G401.6 (cell line): ENCODE measurements around the gene NKX1-2.

Experiments
- FAIRE-seq: peaks from 2 replicates; lab custom pipeline; 2012; peaks lifted over from hg19 to GRCh38; lab: Jason Lieb, UNC

NKX1-2 gene

DNA sequence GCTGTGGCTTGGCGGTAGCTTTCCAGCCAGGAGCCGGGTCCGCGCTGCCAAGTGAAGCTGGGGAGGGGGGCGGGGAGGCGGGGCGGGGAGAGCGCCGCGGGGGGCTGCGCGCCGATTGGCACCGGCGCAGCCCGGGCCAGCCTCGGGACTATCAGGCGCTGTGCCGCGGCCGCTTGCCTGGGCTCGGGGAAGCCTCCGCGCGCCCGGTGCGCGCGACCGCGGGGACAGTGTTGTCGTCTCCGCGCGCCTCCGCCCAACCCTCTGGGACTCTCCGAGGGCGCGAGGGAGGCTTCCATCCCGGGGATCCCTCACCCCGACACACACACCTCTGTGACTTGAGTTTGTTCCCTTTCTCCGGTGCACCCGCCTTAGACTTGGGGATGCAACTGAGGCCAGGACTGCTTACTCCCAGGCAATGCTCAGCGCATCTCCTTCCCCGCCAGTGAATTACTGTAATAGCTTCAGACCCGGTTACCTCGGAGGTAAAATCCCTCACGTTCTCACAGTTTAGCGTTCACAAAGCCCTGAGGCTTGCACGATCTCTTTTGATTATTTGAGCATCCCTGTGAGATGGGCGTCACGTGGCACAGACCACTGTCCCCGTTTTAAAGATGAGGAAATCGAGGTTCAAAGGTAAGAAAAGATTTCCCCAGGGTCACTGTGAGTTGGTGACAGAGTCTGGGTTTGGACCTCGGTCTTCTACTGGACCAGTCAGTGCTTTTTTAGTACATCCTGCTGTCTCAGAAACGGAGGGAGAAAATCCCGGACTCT is at the start of gene NKX1-2:
Gene NKX1-2, minus strand, starts transcription at position 24 of the 771 bp plus-strand sequence. CDS start 92 bp downstream, outside the sequence.
- no peak for FAIRE-seq

GRCh38 chr10:124498056-124498455 is 48.2 kb upstream of the NKX1-2 start:
- FAIRE-seq = no peak

DNA sequence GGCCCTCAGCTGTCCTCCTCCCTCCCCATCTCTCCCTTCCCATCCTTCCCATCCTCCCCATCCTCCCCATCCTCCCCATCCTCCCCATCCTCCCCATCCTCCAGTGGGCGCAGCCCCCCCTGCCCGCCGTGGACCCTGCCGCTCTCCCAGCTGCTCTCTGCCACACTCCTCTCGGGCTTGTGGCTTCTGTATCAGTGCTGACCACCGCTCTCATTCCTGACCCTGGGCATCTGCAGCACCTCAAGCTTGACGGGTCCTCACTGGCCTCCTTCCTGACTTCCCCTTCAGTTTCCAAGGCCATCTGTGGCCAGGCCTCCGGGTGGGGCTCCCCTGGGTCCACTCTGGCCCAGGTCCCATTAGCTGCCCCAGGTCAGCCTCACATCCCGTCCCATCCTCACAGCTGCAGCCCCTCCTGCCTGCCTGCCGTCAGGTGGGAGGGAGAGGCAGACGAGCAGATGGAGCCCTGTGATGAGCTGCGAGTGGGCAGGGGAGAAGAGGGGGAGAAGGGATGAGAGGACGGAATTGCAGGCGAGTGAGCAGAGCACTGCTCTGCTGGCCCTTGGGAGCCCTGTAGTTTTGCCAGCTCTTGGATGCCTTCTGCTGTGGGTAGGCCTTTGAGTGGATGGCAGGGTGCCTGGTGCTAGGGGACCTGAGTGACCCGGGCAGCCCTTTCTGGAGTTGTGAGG is 47.5 kb upstream of the NKX1-2 start:
- FAIRE-seq = no peak

DNA sequence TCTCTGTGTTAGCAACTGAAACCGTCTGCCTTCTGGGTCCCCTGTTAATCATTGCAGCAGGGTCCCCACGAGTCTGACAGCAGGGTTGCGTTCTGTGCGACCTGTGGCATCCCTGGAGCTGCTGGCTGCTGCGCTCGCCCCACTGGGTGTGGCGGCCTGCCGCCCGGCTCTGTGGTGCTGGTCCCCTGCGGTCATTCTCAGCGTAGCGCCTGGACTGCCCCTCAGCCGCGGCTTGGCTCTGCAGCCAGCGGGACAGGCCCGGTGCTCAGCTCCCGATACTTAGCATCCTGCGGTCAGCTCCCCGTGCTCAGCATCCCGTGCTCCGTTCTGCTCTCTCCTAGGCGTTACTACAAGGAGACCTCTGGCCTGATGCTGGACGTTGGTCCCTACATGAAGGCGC is 46.8 kb upstream of the NKX1-2 start:
- no peak for FAIRE-seq

- no peak for FAIRE-seq
Observed at GRCh38 chr10:124496150-124496549, 46.3 kb upstream of the NKX1-2 start.

- FAIRE-seq = no peak
Observed at GRCh38 chr10:124495725-124496124, 45.9 kb upstream of the NKX1-2 start.

GRCh38 chr10:124495162-124495561 is 45.3 kb upstream of the NKX1-2 start:
- no peak for FAIRE-seq

DNA sequence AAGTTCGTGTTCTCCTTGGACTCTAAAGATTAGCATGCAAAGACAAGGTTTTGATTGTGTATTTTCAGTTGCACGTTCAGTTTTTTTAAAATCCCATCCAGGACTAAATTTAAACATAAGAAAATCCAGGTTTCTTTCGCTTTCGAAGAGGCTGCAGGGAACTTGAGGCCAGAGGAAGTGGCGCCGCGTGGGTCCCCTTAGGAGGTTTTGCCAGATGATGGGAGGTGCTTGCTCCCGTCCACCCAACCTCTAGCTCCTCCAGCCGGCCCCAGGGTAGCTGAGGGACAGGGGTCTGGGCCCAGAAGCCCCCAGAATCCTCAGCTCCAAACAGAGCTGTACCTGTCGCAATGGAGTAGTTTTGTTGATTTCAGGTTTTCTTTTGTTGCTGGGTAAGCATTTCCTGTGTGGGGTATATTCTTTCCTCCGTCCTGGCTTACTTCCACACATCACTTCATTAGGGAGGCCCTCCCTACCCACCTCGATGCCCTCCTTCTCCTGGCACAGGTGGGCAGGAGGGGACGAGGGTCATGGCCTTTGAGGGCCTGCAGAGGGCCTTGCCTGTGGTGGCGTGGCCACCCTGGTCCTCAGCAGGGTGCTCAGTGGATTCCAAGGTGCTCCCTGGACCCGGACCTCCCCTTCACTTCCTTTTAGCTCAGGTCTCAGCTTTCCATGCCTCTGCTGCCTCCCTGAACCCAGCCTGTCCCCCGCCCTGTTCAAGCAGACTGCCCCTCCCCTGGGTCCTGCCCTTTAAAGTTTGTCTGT is 44.4 kb upstream of the NKX1-2 start:
- no peak for FAIRE-seq

DNA sequence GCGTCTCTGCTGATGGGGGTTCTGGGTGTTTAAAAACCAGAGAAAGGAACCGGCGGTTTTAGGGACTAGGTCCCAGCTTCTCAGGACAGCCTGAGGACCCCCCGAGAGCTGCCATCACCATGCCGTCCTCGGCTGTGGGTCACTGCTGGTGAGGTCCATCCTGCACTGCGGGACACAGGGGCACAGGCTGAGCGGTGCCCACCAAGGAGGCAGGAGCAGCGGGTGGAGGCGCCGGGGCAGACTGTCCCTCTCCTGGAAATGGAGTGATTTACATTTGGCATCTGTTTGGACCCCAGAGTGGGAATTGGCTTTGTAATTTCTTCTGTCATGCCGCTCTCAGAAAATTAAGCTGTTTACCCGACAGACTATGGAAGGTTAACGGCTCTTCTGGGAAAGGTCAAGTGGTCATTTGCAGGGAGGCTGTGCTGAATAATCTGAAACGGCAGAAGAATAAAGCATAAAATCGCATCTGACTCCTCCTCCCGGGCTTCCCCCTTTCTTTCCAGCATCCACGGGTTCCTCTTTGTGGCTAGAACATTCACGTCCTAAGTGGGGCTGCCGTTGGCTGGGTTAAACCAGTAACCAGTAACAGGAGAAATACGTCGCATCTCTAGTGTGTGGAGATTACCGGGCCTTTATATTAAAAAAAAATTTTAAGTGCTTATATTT is 43.5 kb upstream of the NKX1-2 start:
- no peak for FAIRE-seq

- FAIRE-seq = no peak
Observed at GRCh38 chr10:124492266-124492665, 42.4 kb upstream of the NKX1-2 start.

GRCh38 chr10:124491105-124491504 is 41.3 kb upstream of the NKX1-2 start:
- FAIRE-seq = no peak

DNA sequence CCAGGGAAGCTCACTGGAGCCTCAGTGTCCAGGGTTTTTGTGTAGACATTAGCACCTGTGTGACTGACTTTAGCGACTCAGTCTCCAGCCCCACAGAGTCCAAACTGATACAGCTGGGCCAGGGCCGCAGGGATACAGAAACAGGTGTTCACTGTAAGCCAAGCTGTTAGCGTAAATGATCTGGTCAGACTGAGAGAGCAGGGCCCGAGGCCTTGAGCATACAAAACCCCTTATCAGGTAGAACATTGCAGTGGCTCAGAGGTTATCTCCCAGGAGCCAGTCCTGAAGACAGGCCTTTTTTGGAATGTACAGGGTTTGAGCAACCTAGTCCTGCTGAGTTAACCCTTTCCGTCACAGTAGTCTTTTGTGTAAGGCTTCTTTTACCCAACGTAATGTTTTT is 36.8 kb upstream of the NKX1-2 start:
- FAIRE-seq = no peak

- no peak for FAIRE-seq
Observed at GRCh38 chr10:124484661-124485060, 34.8 kb upstream of the NKX1-2 start.

DNA sequence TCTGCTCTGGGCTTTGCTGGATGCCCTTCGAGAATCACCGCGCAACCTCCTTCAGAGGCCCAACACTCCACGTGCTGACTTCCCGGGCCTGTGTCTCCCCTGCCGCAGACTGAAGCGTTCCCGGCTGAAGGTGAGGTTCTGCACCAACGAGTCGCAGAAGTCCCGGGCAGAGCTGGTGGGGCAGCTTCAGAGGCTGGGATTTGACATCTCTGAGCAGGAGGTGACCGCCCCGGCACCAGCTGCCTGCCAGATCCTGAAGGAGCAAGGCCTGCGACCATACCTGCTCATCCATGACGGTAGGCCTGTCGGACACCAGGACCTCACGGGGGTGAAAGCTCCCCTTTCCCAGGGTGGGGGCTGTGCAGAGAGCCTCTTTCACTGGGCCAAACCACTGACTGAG is 34.2 kb upstream of the NKX1-2 start:
- FAIRE-seq = no peak

GRCh38 chr10:124482876-124483275 is 33.0 kb upstream of the NKX1-2 start:
- no peak for FAIRE-seq

- FAIRE-seq = no peak
Observed at GRCh38 chr10:124482236-124482800, 32.5 kb upstream of the NKX1-2 start.

DNA sequence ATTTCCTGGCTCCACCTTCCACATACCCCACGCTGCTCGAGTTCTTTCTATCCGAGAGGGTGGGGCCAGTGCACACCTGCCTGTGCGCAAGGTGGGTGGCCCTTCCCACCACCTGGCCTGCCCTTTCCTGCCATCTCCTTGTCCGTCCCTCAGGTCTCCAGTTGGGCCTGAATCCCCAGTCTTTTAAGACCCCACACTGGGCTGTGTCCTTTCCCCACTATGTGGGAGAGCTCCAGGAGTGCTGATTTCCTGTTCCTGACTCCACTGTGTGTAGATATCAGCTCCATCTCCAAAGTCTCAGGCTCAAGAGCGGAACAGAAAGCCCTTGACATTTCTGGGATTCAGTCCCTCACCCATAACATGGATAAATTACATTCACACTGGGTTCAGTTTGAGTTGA is 31.9 kb upstream of the NKX1-2 start:
- FAIRE-seq = no peak

DNA sequence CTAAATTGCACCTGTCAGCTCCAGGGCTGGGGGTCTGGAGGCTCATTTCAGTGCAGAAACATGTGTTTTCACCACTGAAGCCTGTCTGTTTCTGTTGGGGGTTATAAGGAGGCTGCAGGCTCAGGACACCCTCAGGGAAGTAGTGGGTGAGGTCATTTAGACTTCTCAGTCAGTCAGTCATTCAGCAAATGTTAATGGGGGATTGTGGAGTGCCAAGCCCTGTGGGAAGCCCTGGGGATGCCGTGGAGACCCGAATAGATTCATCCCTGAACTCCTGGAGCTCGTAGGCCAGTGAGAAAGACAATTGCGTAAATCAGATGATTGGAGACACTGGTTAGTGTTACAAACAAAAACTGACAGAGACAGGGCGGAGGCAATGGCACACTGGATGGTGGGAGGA is 31.0 kb upstream of the NKX1-2 start:
- FAIRE-seq = no peak

DNA sequence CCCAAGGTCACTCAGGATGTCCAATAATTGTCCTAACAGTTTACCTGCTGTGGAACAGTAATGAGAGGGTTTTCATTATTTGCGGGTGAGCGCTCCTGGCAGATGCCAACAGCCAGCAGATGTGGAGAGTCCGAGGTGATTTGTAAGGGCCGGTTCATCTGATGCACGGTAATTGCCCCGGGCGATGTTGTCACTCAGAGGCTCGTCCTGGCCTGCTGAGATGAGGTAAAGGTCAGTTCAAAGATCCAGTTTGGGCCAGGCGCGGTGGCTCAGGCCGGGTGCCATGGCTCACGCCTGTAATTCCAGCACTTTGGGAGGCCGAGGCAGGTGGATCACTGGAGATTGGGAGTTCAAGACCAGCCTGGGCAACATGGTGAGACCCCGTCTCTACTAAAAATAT is 28.7 kb upstream of the NKX1-2 start:
- FAIRE-seq = no peak

DNA sequence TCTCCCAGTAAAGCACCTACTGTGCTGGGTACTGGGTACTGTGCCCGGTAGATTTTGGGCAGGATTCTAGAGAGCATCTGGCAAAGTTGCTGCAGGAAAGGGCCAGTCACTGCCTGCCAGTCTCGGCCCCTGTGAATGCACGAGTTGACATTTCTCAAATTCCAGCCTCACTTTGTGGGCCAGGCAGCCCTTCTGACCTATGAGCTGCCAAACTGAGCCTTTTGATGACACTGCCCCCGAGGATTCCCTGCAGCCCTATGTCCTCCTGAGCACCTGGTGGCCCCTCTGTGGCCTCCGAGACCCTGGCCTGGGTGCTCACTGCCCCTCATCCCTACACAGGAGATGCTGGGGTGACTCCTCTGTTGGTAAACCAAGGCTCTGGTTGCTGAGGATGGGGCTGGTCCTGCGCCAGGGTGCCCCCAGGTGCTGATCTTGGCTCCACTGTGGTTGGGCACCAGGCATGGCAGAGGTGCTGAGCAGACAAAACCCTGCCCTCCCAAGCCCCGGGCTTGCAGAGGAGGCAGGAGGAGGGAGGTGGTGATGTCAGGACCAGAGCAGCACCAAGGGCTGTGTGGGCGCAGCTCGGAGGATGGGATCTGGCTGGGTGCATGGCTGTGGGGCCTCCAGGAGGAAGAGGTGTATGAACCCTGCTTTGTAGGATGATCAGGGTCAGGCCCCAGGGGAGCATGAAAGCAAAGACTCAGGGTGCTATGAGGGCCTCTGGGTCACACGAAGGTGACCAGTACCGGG is 28.0 kb upstream of the NKX1-2 start:
- no peak for FAIRE-seq

DNA sequence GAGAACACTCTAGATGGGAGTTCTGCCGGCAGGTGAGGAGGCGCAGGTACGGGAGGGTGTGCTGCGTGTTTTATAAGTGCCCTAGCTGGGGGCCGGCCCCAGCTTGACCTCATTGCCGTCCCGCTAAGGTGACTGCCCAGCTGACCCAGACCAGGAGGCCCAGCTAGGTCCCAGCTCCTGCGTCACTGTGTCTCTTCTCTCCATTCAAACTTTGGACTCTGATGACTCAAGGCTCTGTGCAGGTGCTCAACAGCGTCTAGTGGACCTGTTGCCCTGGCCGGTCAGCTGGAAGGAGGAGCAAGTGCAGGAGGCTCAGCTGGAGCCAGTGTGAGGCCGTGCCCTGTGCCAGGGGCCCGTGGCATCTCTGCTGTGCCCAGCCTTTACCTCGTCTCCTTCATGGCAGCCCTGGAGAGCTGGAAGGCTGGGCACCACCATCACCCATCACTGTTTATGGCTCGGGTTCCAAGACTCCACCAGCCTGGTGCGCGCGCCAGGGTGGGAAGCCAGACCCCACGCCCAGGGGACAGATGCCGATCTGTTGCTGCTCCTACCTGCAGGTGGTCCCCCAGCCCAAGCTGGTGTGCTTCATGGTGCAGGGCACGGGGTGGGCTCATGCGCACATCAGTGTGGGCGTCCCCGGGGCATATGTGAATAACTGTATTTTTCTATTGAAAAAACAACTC is 26.3 kb upstream of the NKX1-2 start:
- no peak for FAIRE-seq
